ENCODE results near the gene RALGAPA2.

DNA sequence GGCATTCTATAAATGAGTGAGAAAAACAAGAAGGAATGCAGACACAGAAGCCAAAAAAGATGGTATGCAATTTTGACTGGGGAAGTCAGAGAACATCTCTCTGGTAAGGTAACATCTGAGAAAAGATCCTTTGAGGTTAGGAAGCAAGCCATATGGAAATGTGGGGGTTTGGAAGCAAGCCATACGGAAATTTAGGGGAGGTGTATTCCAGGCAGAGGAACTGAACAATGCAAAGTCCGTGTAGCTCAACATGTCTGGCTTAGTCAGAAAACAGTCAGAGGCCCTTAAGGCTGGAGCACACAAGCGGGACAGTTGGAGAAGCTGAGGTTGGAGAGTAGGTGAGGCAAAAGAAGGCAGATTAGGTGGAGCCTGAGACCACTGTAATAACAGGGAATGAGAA, 35.3 kb downstream of the RALGAPA2 start:
- TF ChIP-seq, protein P1, sequence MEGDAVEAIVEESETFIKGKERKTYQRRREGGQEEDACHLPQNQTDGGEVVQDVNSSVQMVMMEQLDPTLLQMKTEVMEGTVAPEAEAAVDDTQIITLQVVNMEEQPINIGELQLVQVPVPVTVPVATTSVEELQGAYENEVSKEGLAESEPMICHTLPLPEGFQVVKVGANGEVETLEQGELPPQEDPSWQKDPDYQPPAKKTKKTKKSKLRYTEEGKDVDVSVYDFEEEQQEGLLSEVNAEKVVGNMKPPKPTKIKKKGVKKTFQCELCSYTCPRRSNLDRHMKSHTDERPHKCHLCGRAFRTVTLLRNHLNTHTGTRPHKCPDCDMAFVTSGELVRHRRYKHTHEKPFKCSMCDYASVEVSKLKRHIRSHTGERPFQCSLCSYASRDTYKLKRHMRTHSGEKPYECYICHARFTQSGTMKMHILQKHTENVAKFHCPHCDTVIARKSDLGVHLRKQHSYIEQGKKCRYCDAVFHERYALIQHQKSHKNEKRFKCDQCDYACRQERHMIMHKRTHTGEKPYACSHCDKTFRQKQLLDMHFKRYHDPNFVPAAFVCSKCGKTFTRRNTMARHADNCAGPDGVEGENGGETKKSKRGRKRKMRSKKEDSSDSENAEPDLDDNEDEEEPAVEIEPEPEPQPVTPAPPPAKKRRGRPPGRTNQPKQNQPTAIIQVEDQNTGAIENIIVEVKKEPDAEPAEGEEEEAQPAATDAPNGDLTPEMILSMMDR (IDR thresholded peaks at IDR 0.05), result no peak
- TF ChIP-seq POLR2A (IDR thresholded peaks at IDR 0.05) (no peak), POLR2AphosphoS5 (IDR thresholded peaks at IDR 0.05) (no peak)
